Measurements from ENCODE around the gene LRIF1. TPM values are rescaled to one million over a fixed set of nuclear protein-coding genes. Genes with fewer than 3 reads are reported as not detected.
"Not testable (repeated sequence)": the region's sequence is repeated elsewhere in the genome, so short reads cannot be mapped to it uniquely, and the experiment has no call there.

Gene LRIF1
- total RNA-seq, 1 donor from 2014 or later: 20.8 TPM

DNA sequence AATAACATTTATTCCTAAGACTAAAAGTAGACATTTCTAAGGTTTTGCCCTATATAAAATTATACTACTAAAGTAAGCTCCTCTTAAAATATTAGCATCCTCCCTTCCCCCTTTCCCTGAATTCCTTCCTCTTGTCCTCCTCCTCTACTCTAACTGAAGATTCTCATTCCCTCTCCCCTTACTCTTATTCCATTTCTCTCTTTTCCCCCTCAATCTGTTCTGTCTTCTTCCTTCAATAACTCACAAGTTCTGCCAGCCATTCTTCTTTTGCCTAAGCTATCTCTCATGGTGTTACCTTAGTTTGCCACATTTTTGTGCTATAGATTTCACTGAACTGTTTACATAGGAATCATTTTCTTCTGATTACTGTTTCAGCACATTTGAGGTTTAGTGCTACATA lies 10.7 kb downstream of the LRIF1 start:
- FAIRE-seq (no peak), DNase-seq (ENCODE audit: low spot score in 2 of 2) (no peak)

DNA sequence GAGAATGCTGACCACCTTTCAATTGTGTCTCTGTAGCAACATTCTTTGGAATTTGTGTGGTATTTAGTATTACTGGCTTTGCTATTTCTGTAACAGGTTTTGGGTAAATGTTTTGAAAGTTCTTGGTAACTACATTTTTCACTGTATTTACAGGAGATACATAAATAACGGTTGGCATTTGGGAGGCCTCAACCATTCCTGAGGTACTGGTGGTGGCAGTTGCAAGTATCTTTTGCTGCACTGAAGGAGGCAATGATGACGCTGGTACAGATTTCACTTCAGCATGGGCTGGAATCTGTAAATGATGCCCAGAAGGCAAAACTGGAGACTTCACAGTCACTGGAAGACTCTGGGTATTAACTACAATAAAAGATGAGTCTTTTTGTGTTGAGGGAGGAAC lies 11.7 kb downstream of the LRIF1 start:
- no peak for DNase-seq (ENCODE audit: low spot score in 2 of 2)
- FAIRE-seq: no peak

DNA sequence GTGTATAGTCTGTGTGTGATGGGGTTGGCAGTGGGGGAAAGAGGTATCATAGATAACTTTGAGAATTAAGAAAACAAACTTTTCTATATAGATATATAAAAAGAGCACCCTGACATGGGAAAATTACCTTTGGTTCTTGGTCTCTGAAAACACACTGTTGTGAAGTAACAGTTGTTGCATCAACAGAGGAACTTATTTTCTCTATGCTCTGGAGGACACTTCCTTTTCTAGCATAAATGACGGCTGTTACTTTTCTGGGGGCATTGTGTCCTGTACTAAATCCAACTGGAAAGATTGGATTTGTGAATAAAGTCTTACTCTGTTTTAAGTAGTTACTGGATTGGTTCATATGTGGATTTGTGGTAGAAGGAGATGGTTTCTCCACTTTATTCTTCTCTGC lies 12.6 kb downstream of the LRIF1 start:
- no peak for FAIRE-seq
- no peak for DNase-seq (ENCODE audit: low spot score in 2 of 2)

DNA sequence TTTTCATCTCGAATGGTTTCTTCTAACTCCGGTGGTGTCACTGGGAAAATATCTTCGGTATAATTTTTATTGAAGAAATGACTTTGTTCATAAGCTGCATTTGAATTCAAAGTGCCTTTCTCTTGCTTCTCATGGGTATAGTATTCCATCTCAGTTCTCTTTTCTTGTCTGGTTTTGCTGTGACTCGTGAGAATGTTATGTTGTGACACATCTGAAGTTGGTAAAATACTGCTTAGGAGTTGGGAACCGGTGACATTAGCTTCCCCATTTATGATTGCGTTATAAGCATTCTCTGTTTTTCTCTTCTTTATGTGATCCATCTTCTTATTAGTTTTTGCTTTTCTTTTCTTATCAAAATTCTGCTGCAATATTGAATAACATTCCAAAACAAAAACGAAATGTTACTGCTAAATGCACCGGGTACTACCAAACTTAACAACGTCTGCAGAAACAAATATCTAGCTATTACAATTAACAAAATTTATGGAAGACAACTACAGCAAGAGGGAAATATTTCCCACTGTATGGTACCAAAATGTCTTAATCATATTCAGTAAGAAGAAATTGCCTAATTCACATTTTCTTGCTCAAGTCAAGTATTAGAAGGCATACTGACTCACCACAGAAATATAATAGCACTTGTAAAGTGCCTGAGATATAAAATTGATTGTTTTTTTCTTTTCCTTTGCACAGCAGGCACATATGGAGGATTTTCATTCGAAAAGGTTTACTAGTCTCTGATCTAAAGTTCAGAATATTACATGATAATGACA lies 15.5 kb downstream of the LRIF1 start:
- FAIRE-seq (no peak), DNase-seq (ENCODE audit: low spot score in 2 of 2) (no peak)

DNA sequence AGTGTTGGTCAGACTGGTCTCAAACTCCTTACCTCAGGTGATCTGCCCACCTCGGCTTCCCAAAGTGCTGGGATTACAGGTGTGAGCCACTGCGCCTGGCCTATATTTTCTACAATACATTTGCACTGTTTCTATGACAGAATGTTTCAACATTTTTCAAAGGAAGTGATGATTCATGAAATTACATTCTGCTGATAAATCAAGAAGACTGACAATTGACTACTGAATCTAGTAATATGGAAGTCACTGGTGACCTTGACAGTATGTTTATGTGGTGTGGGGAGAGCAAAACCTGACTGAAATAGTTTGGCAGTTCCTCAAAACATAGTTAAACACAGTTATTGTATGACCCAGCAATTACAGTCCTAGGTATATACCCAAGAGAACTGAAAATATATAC lies 18.1 kb downstream of the LRIF1 start:
- no peak for FAIRE-seq
- DNase-seq (ENCODE audit: low spot score in 2 of 2): no peak

DNA sequence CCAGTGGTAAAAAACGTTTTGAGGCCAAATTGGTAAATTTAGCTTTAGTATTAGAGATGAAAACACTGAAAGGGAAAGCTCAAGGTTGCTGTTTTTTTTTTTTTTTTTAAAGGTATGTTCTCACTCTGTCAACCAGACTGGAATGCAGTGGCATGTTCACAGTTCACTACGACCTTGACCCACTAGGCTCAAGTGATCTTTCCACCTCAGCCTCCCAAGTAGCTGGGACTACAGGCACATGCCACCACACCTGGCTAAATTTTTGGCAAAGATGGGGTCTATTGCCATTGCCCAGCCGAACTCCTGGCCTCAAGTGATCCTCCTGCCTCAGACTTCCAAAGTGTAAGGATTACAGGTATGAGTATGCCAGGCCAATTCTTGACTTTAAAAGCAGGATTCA lies 18.9 kb downstream of the LRIF1 start:
- DNase-seq (ENCODE audit: low spot score in 2 of 2) (no peak), FAIRE-seq (no peak)

DNA sequence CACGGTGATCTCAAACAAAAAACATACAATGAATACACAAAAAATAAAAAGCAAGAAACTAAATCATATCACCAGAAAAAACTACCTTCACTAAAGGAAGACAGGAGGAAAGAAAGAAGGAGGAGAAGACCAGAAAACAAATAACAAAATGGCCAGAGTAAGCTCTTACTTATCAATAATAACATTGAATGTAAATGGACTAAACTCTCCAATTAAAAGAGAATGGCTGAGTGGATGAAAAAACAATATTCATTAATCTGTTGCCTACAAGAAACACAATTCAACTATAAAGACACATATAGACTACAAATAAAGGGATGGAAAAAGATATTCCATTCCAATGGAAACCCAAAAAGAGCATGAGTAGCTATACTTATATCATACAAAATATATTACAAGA lies 27.2 kb downstream of the LRIF1 start:
- no peak for DNase-seq (ENCODE audit: low spot score in 2 of 2)
- FAIRE-seq: no peak

DNA sequence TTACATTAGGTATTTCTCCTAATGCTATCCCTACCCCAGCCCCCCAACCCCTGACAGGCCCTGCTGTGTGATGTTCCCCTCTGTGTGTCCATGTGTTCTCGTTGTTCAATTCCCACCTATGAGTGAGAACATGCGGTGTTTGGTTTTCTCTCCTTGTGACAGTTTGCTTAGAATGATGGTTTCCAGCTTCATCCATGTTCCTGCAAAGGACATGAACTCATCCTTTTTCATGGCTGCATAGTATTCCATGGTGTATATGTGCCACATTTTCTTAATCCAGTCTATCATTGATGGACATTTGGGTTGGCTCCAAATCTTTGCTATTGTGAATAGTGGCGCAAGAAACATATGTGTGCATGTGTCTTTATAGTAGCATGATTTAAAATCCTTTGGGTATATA lies 32.6 kb downstream of the LRIF1 start:
- DNase-seq (ENCODE audit: low spot score in 2 of 2); FAIRE-seq: not testable (repeated sequence)

DNA sequence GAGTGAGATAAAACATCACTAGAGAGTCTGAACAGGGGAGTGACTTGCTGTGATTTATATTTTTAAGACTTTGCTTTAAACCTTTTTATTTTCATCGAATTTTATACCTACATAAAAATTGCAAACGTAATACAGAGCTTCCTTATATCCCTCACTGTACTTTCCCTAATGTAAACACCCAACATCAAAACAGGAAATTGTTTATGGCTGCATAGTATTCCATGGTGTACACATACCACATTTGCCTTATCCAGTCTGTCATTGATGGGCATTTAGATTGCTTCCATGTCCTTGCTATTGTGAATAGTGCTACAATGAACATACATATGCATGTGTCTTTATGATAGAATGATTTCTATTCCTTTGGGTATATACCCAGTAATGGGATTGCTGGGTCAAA lies 34.8 kb downstream of the LRIF1 start:
- DNase-seq (ENCODE audit: low spot score in 2 of 2): no peak

DNA sequence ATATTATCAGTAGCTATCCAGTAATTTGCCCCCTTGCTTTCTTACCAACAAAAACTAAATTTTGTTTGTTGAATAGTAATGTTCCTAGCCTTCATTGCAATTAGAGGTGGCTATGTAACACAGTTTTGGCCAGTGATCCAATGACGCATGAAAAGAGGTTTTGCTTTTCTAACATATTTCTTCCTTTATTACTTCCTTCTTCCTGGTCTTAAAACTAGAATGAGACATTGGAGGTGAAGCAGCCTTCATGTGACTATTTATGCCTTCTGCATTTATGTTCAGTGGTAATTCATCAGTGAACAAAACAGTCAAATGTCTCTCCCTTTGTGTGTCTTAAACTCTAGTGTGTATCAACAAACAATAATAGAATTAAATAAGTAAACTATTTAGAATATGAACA lies 35.5 kb downstream of the LRIF1 start:
- FAIRE-seq: no peak

More for the DNA sequence above, 34.8 kb downstream of the LRIF1 start:
- no peak for FAIRE-seq

DNA sequence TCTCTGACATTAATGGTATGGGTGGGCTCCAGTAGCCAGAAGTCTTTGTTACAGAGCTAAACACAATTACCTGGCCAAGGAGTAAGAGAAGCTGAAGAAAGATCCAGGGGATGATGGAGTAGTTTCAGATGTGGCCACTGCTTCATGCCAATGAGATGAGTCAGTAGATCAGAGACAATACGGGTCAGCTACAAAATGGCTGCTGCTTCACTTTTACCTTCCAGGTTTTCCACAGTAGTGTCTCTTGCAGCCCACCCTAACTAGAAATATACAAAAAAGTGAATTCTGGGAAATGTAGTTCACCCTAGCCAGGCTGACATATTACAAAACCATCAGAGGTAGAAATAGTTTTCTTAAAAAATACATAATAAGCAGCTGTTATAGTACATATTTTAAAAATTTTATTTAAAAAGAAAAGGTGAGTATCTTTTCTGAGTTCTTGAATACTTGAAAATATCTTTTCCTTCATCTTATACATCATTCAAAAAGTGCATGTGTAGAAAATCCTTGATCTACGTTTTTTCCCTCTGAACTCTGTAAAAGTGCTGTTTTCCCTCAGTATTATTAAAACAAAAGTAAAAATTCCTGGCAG lies 36.1 kb downstream of the LRIF1 start:
- FAIRE-seq (no peak), DNase-seq (ENCODE audit: low spot score in 2 of 2) (no peak)

More for the DNA sequence above, 35.5 kb downstream of the LRIF1 start:
- DNase-seq (ENCODE audit: low spot score in 2 of 2): no peak

DNA sequence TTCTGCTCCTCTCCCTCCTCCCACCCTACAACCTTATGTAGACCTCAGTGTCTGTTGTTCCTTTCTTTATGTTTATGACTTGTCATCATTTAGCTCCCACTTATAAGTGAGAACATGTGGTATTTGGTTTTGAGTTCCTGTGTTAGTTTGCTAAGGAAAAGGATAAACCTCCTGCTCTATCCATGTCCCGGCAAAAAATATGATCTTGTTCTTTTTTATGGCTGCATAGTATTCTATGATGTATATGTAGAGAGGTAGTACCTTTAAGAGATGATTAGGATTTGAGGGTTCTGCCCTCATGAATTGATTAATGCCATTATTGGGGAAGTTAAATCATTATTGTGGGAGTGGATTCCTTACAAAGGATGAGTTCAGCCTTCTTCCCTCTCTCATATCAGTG lies 41.8 kb downstream of the LRIF1 start:
- DNase-seq (ENCODE audit: low spot score in 2 of 2) (no peak), FAIRE-seq (no peak)

DNA sequence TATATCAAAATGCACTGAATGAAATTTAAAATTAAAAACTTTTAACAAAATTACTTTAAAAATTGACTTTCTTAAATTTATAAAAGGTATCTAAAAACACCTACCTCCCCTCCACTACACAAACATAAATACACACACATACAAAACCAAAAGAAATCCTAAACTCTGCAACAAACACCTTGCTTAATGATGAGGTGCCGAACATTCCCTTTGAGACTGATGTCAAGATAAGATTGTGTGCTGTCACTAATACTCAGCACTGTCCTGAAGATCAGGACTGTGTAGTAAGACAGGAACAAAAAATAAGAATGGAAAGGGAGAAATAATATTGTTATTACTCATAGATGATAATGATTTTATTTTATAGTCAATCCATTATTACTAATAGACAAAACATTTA lies 45.7 kb downstream of the LRIF1 start:
- DNase-seq (ENCODE audit: low spot score in 2 of 2): no peak
- peak; percentile 87 for FAIRE-seq

DNA sequence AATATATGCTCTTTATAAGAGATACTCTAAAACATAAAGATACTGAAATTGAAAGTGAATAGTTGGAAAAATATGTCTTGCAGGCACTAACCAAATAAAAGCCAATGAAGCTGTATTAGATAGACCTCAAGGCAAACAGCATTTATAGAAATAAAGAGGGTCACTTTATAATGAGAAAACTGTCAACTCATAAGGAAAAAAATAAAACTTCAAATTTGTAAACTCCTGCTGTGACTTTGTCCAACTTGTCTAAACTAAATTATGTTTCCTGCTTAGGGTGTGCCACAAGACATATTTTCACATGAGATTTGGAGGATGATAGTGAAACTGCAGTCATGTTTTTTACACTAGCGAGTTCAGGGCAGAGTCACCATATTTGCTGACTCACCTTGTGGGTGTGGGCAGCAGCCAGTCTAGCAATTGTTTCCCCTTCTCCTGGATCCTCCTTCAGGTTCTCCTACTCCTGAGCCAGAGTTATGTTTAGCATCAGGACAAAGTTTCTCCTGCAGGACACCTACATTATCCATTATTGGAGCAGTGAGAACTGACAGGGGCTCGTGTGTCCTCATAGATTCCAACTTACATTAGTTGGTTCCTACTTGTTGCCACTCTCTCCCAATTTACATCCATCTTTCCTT lies 46.9 kb downstream of the LRIF1 start:
- no peak for FAIRE-seq
- DNase-seq (ENCODE audit: low spot score in 2 of 2): no peak

DNA sequence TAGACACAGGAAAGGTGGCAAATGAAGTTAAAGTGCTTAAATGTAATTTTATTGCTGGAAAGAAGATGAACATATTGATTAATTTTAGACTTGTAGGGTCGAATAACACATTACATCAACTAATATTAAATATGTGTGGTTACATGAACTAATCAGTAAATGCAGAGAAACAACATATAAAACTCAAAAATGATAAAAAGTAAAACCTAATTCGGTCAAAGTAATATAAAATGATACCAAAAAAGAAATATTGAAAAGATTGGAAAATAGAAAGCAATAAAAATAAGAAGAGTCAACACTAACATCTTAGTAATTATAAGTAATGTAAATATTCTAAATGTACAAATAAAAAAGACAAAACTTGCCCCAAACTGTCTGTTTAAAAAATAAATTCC lies 47.5 kb downstream of the LRIF1 start:
- FAIRE-seq: no peak

DNA sequence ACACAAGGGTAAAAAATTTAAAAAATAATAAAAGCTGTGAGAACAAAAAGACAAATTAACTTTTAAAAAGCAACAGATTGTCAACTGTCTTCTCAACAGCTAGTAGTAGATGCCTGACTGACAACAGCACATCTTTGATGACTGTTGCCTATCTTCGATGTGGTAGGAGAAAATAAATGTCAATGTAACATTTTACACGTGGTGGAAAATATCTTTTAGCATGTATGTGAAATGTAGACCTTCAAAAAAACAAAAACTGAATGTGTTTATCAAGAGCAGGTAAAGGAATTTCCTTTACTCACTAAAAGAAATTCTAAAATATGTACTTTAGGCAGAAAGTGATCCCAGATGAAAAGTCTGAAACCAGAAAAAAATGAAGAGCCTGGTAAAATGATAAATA lies 47.9 kb downstream of the LRIF1 start:
- FAIRE-seq (no peak), DNase-seq (ENCODE audit: low spot score in 2 of 2) (no peak)

More for the DNA sequence above, 47.5 kb downstream of the LRIF1 start:
- DNase-seq (ENCODE audit: low spot score in 2 of 2): no peak

DNA sequence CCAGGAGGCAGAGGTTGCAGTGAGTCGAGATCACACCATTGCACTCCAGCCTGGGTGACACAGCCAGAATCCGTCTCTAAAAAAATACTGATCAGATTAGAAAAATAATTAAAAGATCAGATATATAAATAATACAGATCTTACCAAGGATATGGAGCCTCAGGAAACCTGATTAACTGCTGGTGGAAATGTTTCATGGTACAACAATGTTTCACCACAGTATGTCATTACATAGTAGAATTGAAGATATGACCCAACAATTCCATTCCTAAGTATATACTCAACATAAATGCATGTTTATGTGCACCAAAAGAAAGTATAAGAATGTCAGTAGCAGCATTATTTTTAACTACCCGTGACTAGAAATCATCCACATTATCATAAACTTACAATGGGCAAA lies 49.0 kb downstream of the LRIF1 start:
- no peak for FAIRE-seq
- DNase-seq (ENCODE audit: low spot score in 2 of 2): no peak

DNA sequence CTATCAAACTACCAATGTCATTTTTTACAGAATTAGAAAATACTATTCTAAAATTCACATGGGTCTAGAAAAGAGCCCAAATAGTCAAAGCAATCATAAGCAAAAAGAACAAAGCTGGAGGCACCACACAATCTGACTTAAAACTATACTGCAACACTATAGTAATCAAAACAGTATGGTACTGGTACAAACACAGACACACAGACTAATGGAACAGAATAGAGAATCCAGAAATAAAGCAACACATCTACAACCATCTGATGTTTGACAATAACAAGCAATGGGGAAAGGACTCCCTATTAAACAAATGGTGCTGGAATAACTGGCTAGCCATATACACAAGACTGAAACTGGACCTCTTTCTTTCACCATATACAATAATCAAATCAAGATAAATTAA lies 50.9 kb downstream of the LRIF1 start:
- no peak for FAIRE-seq
- DNase-seq (ENCODE audit: low spot score in 2 of 2): no peak

DNA sequence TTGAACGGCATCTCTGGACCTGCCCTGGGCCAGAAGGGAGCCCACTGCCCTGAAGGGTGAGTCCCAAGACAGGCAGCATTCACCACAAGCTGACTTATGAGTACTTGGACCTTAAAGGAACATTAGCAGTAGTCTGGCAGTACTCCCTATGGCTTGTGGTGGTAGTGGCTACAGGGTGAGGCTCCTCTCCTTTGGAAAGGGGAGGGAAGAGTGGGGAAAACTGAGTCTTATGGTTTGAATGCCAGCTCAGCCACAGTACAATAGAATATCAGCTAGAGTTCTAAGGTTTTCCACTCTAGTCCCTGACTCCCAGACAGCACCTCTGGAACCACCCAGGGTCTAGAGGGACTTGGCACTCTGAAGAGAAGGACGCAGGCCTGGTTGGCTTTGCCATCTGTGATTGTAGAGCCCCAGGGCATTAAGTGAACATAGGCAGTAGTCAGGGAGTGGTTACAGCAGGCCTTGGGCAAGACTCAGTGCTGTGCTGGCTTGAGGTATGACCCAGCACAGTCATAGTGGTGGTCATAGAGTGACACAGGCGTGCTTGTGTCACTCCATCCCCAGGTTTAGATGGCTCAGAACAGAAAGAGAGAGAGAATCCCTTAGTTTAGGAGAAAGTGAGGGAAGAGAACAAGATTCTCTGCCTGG lies 59.7 kb downstream of the LRIF1 start:
- FAIRE-seq: no peak

DNA sequence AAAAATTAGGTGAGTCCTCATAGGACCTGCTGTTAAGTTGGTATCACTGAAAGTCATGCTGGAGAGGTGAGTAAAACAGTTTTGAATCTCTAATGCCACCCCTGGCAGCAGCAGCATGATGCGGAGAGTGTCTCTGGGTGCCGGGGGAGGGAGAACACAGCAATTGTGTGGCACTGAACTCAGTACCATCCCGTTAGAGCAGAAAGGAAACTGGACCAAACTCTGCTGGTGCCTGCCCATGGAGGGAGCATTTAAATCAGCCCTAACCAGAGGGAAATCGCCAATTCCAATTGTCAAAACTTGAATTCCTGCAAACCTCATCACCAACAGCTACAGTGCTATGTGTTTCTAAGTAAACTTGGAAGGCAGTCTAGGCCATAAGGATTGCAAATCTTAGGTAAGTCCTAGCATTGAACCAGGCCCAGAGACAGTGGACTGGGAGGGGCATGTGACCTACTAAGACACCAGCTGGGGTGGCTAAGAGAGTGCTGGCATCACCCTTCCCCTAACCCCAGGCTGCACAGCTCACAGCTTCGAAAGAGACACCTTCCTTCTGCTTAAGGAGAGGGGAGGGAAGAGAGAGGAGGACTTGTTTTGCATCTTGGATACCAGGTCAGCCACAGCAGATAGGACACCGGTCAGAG lies 60.8 kb downstream of the LRIF1 start:
- FAIRE-seq (no peak), DNase-seq (ENCODE audit: low spot score in 2 of 2) (no peak)

More for the DNA sequence above, 59.7 kb downstream of the LRIF1 start:
- no peak for DNase-seq (ENCODE audit: low spot score in 2 of 2)

DNA sequence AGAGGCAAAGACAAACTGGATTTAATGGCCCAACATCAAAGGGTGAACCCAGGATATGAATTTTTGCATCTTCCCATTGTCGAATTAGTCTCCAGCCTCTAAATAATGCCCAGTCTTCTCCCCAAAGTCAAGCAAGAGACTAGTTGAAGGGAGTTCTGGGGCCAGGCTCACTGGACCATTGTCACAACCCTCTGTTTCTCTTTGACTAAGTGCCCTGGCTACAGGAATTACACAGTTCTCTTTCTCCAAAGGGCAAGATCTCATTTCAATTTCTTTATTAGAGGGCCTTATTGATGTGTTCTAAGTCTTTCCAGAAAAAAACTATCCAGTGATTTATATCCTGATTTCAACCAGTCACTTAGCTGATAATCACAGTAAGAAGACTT lies 64.3 kb downstream of the LRIF1 start:
- FAIRE-seq (no peak), DNase-seq (ENCODE audit: low spot score in 2 of 2) (no peak)

Data from frontal cortex (tissue), 4 donors.